ENCODE data around the gene SUPT7L.
A peak's percentile ranks its signal among the peaks of the same experiment; 100 is the strongest.
"Not testable (repeated sequence)": the region's sequence is repeated elsewhere in the genome, so short reads cannot be mapped to it uniquely, and the experiment has no call there.

Gene SUPT7L

DNA sequence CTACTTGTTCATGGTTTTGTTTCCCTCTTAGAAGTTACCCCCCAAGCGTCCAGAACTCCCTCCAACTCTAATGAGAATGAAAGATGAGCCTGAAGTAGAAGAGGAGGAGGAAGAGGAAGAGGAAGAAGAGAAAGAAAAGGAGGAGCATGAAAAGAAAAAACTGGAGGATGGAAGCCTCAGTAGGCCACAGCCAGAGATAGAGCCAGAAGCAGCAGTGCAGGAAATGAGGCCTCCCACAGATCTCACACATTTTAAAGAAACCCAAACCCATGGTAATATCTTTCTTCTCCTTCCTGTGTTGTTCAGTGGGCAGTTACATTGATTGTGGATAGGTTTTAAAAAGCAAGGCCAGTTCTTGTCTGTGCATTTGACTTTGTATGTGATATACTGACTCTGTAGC, 21.6 kb upstream of the SUPT7L start:
- DNase-seq, result not testable (repeated sequence)

DNA sequence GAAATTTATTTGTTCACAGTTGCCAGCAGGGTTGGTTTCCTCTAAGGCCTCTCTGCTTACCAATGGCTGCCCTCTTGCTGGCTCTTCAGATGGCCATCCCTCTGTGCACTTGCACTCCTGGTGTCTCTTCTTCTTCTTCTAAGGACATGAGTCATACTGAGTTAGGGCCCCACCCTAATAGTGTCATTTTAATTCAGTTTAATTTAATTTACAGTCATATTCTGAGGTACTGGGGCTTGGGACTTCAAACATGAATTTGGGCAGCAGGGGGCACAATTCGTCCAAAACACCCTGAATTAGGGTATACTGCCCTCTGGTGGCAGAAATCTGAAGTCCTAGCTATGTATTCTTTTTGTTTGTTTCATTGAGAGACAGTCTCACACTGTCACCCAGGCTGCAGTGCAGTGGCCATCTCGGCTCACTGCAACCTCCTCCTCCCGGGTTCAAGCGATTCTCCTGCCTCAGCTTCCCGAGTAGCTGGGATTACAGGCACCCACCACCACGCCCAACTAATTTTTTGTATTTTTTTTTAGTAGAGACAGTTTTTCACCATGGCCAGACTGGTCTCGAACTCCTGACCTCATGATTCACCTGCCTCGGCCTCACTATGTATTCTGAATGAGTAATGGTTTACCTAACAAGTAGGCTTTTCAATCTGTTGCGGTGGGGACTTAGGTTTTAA, 20.1 kb upstream of the SUPT7L start:
- DNase-seq, result peak; percentile 90

DNA sequence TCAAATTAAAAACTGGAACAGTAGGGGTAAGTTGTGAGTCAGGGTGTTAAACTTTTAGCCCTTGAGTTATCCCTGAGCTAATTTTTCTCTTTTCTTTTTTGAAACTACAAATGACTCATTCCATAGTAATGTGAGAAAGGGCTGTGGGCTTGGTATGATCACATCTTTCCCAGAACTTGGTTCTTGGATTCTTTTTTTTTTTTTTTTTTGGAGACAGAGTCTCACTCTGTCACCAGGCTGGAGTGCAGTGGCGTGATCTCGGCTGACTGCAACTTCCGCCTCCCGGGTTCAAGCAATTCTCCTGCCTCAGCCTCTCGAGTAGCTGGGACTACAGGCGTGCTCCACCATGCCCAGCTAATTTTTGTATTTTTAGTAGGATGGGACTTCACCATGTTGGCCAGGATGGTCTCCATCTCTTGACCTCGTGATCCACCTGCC, 18.9 kb upstream of the SUPT7L start:
- DNase-seq, result peak; percentile 95

- DNase-seq, result peak; percentile 75
These were observed 18.4 kb upstream of the SUPT7L start for GRCh38 chr2:27681841-27682240.

DNA sequence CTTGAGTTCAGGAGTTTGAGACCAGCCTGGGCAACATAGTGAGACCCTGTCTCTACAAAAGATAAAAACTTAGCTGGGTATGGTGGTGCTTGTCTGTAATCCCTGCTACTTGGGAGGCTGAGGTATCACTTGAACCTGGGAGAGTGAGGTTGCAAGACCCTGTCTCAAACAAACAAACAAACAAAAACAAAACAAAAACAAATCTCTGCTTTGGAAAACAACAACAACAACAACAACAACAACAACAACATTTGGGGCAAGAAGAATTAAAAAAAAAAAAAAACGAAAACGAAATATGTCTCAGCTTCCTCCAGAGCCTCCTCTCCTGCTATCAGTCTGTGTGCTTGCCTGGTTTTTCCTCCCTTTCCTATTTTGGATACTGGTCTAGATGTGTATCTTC, 17.2 kb upstream of the SUPT7L start:
- DNase-seq, result no peak

- DNase-seq, result no peak
These were observed 9.5 kb upstream of the SUPT7L start for GRCh38 chr2:27672723-27673486.

DNA sequence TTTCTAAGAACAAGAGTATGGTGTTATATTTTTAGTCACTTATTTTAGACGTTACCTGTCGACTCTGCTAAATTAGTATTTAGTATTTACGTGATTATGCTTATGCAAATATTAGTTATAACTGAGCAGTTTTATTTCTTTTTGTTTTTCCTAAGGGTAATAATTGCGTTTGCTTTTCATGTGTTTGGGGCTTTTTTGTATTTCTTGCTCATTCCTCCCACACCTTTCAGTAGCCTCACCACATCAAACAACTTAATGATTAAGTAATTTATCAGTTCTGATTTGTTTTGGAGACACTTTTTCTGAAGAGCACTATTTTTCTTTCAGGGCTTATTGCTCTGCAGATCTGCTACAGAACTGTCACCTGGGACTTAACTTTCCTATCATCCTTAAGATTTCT, 7.8 kb upstream of the SUPT7L start:
- no peak for DNase-seq

- DNase-seq, result no peak
These were observed 4.0 kb upstream of the SUPT7L start for GRCh38 chr2:27667446-27667845.

- DNase-seq, result no peak
These were observed 1.4 kb upstream of the SUPT7L start for GRCh38 chr2:27664622-27665363.

DNA sequence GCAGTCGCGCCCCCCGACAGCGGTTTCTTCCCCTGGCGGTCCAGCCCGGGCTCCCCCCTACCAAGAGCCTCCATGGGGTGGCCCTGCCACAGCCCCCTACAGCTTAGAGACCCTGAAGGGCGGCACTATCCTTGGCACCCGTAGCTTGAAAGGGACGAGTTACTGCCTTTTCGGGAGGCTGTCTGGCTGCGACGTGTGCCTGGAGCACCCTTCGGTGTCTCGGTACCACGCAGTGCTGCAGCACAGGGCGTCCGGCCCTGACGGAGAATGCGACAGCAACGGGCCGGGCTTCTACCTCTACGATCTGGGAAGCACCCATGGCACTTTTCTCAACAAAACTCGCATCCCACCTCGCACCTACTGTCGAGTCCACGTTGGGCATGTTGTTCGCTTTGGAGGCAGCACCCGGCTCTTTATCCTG, 750 bp upstream of the SUPT7L start:
- DNase-seq, result no peak

GRCh38 chr2:27661371-27661770, 2.0 kb downstream of the SUPT7L start:
- DNase-seq, result no peak

DNA sequence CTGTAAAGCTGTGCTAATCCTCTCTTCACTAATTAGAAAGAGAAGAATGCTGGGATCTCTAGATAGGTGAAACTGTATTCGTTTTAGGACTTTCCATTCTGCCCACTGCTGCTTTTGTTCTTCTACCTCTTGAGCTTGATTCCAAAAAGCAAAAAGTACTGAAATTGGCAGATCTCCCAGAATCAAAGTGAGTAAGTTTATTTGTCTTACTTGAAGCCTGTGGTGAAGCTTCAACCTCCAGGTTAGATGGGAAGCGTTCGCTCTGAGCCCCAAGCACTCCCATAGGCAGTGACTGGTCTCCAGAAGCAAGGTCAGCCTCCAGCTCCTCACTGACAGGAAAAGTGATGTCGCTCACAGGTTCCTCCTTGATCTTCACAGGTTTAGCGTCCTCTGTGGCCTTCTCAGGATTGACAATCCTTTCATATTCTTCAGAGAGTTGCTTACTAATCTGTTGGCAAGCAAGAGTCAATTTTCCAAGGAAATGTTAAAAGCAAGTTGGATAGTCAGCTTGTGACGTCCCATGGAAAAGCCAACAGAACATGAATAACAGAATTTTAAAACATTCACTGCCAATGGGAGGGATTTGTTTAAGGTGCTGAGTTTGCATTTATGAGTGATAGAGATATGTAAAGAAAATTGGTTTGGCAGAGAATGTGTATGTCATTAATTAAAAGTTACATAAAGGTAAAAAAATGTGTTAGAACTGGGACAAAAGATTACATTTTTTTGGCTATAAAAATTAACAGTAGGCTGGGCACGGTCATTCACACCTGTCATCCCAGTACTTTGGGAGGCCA, 8.1 kb downstream of the SUPT7L start:
- DNase-seq, result peak; percentile 25

GRCh38 chr2:27653397-27653796, 10.0 kb downstream of the SUPT7L start:
- DNase-seq, result peak; percentile 27

DNA sequence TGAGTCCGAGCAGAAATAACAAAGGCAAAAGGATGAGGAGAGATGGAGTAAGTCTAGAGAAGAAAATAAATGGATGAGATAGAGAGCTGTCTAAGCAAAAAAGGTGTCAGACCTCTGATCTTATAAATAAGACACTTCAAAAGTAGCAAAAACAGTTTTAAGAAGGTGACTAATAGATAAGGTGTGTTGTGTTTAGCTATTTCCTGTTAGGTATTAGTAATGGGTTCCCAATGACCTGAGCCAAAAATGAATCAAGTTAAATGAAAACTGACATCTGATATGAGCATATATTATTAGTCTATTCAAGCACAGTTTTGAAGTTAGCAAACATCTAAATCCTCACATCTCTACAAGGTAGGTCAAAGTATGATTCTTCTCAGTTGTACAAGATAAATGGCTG, 10.6 kb downstream of the SUPT7L start:
- no peak for DNase-seq

DNA sequence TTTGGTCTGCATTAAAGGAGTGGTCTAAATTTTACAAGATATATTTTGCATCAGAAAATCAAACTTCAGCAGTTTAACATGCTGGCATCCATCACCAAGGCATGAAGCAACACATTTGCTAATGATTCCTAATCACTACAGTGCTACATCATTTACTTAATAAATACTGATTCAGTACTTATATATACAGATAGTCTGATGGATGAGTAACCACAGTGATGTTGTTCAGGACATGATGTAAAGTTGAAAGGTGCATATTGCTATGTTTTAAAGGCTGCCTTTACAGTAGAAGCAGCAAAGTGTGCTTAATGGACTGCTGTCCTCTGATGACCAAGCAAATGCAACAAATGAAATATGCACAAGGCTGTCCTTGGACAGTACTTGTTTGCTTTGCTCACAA, 11.1 kb downstream of the SUPT7L start:
- DNase-seq, result no peak

DNA sequence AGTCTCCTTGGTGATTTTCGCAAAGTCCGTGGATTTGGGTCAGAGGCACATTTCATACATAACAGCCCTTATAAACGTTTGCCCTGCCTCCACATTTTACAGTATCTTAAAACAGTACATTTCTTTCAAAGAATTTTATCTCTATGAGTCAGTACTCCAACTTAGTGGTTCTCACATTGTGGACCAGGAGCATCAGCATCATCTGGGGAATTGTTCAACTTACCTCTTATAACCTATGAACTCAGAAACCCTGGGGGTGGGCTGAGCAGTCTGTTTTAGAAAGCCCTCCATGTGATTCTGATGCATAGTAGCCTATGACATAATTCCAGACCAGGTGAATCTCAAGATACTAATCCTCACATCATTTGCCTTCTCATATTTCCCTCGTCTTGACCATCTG, 12.4 kb downstream of the SUPT7L start:
- DNase-seq, result no peak

DNA sequence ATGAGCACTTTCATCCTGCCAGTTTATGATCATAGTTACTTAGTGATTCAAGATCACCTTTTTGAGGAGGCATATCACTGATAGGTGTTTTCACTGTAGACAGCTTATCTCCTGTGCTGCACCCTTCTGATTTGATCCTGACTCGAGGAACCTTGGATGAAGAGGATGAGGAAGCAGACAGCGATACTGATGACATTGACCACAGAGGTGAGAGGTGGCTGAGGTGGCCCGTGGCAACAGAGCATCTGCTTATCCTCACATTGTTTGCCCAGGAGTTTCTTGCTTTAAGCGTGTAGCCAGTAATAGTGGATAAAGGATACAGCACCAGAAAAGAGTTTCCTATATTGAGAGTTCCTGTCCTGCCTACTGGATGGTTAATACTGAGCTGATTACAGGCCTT, 15.7 kb downstream of the SUPT7L start:
- DNase-seq, result no peak

DNA sequence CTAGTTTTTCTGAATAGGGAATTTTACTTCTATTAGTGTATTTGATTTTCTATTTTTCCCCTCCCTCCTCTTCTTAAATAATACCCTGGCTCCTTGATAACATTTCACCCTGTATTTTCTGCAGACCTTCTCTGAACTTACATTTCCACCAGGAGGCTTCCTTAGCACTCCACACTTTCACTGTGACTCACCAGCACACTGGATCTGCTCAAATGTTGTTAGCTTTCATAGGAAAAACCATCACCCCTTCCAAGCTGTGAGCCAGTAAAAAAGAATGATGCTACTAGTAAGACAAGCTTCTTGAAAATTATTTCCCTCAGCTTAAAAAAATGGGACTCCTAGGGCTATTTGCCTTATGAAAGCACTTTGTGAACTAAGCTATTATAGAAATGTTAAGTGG, 16.1 kb downstream of the SUPT7L start:
- DNase-seq, result no peak

DNA sequence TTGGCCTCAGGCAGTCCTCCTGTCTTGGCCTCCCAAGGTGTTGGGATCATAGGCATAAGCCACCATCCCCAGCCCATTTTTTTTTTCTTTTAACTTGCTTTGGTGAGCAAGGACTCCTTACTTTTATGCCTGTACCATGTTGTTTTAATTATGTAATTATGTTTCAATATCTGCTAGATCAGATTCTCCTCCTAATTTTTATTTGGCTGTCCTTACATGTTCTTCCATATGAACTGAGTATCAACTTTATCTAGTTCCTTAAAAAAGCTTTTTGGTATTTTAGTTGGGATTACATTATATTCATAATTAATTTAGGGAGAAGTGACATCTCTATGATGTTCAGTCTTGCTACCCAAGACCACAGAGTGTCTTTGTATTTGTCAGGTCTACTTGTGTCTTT, 18.2 kb downstream of the SUPT7L start:
- DNase-seq, result no peak

GRCh38 chr2:27640722-27641245, 22.6 kb downstream of the SUPT7L start:
- DNase-seq, result no peak

GRCh38 chr2:27638709-27639108, 24.7 kb downstream of the SUPT7L start:
- DNase-seq, result no peak

DNA sequence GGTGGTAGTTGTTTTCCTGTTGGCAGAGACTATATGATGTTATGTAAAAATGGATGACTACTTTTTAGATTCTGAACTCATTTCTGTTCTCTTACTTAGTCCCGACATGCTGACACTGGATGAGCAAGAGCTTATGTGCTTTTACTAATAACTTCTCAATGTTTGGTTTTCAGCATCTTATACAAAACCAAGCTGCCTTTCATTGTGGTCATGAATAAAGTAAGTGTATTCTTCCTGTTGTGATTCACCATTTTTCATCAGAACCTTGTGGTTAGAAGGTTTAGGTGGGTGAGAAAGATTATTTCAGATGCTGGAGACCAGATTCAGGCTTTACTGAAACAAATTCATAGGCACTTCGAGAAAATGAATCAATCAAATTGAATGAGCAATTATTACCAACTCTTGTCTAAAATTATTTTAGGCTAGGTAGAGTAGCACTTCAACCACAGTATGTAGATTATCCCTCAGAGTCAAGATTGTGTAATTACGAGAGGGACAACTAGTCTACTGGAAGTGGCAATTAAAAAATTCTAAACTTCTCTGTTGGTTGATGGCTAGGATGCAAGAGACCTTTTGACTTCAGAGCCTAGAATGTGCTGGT, 25.3 kb downstream of the SUPT7L start:
- DNase-seq, result peak; percentile 27

Measured in fibroblast of skin of back (primary cell).